Upper lobe of left lung (tissue), 4 donors: ENCODE results near the gene DTX3.

ENCODE experiments used
- CTCF ChIP-seq, 6 experiments: fragments of 450-650 bp in 4 of 6; fragments of 200-600 bp in 2 of 6; sonication (generic) in 2 of 6; IDR thresholded peaks; one replicate each; pipeline ENCODE4 v1.5.1; 2016 to 2019; ENCODE audit warnings: antibody characterized with exemption in 6 of 6
- EP300 ChIP-seq, 4 donors: sonication (generic); formaldehyde crosslinking; IDR thresholded peaks; one replicate each; pipeline ENCODE4 v1.5.1; 2017; ENCODE audit warnings: antibody characterized with exemption in 4 of 4, control low read depth in 2 of 4
- POLR2A ChIP-seq, 4 donors: fragments of 450-650 bp; IDR thresholded peaks; one replicate each; pipeline ENCODE4 v1.5.1; 2016 to 2017; ENCODE audit warnings: antibody characterized with exemption in 4 of 4, mild to moderate bottlenecking in 2 of 4
- POLR2AphosphoS5 ChIP-seq, 2 donors: sonication (generic); formaldehyde crosslinking; IDR thresholded peaks; one replicate each; pipeline ENCODE4 v1.5.1; 2017; ENCODE audit warnings: antibody characterized with exemption in 2 of 2

DNA sequence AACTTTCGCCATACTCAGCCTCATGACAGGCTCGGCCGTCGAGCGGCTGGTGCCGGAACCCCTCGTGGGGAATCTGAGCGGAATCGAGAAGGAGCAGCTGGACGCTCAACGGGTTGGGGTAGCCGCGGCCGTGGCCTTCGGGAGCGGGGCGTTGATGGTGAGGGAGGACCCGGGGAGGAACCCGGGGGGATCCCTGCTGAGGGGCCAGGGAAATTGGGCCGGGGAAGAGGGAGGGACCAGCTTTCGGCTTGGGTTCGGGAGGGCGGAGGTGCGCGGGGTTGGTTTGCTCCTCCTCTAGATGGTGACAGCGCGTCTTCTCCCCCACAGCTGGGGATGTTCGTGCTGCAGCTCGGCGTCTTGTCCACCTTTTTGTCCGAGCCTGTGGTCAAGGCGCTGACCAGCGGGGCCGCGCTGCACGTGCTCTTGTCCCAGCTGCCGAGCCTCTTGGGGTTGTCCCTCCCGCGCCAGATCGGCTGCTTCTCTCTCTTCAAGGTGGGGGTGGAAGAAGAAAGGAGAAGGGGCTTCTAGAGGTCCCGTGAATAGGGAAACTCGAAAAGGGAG, 16.4 kb downstream of the DTX3 start:
- TF ChIP-seq CTCF (IDR thresholded peaks at IDR 0.05) (no peak), POLR2A (IDR thresholded peaks at IDR 0.05) (no peak), POLR2AphosphoS5 (IDR thresholded peaks at IDR 0.05) (no peak), EP300 (IDR thresholded peaks at IDR 0.05) (no peak)
